ENCODE measurements around the gene ANKRD6.

ANKRD6 gene

DNA sequence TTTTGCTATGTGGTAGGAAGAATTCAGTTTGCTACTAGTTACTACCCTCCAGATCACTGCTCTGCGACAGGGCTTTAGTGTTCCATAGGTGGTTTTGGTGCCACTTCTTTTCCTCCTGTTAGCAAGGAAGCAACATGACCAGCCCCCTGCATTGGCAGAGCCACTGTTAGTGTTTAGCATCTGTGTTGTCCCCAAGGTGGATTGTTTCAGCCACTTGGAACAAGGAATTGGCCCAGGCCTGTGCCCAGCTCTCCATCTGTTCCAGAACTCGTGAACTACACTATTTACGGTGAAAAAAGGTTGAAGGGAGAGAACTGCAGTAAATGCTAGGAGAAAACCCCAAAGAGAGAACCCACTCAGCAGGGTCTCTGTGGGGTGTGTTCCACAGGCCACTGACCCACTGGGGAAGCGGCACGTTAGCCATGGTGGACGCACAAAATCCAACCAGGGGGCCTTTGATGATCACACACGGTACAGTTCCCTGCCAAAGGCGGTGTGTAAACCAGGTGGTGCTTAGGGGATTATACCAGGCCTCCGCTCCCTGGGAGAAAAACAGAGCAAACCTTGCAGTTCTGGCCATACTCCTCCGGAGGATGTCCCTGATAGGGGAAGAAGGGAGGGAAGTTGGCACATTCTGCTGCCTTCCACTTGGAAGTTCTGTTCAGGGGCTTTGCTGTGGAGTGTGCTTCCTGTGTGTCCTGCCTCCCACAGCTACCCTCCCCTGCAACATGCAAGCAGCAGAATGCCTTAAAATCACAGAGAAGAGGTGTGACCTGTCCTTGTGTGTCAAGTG is 133.3 kb downstream of the ANKRD6 start:
- no peak overlapping the region for H3K4me3 ChIP-seq (ENCODE audit: low read depth, low read length)
- TF ChIP-seq, protein P1, sequence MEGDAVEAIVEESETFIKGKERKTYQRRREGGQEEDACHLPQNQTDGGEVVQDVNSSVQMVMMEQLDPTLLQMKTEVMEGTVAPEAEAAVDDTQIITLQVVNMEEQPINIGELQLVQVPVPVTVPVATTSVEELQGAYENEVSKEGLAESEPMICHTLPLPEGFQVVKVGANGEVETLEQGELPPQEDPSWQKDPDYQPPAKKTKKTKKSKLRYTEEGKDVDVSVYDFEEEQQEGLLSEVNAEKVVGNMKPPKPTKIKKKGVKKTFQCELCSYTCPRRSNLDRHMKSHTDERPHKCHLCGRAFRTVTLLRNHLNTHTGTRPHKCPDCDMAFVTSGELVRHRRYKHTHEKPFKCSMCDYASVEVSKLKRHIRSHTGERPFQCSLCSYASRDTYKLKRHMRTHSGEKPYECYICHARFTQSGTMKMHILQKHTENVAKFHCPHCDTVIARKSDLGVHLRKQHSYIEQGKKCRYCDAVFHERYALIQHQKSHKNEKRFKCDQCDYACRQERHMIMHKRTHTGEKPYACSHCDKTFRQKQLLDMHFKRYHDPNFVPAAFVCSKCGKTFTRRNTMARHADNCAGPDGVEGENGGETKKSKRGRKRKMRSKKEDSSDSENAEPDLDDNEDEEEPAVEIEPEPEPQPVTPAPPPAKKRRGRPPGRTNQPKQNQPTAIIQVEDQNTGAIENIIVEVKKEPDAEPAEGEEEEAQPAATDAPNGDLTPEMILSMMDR (IDR thresholded peaks at IDR 0.05; ENCODE audit: borderline replicate concordance, insufficient read depth, low read depth, low read length), result no peak

DNA sequence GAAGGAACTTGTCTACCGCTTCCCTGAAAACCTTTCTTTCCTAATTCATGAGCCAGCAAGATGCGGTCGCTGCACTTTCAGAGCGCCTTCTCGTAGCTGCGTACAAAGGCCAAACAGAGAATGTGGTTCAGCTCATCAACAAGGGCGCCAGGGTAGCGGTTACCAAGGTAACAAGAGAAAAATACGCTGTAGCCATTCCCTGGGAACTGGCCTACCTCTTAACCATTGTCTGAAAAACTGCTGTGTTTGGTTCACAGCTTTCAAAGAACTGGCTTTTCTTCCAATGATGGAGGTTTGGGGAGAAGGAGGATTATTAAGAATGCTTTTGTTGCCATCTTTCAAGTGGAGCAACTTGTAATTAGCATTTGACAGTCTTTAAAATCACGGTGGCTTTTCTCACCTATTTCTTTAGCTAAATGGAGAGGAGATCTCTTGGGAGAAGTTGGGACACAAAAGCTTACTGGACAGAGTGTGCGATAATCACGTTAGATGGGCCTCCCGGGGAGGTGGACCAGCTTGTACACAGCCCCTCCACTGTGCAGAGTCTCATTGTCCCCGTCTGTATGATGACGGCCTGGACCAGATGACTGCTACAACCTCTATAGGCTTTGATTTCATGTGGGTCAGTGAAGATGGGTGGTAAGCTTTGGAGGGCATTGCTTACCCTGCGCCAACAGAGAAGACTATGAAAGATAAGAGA is 134.1 kb downstream of the ANKRD6 start:
- H3K4me3 ChIP-seq (ENCODE audit: low read depth, low read length), result no peak overlapping the region
- TF ChIP-seq, protein P1 (IDR thresholded peaks at IDR 0.05; ENCODE audit: borderline replicate concordance, insufficient read depth, low read depth, low read length), result no peak

DNA sequence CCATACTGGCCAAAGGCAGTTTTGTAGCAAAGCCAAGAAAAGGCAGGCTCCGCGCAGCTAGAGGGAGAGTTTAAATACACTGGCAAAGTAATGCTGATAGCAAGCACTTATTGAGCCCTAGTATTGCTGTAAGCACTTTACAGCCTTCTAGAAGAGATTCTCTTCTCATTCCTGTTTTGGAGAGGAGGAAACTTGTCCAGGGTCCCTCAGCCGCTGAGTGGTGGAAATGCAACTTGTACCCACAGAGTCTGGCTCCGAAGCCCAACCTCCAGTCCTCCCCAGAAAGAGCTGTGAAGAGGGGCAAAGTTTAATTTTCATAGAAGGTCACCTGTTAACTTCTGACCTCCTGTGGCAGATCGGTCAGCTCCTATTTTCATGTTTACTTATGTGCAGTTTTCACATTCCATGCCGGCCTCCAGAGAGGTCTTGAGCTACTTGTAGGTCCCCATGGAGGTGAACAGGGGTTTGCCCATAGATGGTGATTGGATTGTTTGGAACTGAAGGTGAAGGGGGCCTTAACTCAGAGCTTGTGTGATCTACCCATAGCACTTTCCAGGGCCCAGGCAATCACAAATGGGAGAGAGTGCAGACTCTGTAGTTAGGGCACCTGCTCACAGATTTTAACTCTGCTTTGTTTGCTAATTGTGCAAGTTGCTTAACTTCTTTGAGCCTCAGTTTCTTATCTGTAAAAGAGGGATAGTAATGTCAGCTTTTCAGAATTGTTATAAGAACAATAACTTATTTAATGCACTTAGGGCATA is 134.9 kb downstream of the ANKRD6 start:
- TF ChIP-seq, protein P1 (IDR thresholded peaks at IDR 0.05; ENCODE audit: borderline replicate concordance, insufficient read depth, low read depth, low read length), result no peak
- no peak overlapping the region for H3K4me3 ChIP-seq (ENCODE audit: low read depth, low read length)

DNA sequence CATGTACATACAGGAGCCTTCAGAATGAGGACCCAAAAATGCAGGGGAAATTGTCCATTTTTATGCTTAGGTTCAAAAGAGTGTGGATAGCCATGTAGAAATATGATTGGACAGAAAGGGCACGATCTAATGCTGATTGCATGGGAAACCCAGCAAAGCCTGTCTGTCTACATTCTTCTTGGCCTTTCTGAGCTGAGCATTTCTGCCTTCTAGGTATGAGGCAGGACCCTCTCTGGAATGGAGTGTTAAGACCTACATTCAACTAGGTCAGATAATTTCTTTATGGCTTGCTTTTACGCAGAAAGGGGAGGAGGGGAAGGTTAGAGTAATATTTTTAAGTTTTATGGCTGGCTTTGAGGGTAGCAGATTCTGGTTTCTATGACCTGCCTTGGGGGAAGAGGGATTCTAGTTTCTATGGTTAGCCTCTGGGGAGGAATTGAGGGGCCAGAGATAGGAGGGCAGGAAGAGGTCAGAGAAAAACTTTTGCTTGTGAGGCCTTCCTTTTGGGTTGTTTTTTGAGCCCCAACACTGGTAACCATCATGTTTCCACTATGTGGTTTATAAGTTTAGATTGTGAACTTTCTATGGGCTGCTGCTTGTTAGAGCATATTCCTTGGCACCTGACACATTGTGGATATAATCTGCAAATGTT is 142.1 kb downstream of the ANKRD6 start:
- TF ChIP-seq, protein P1 (IDR thresholded peaks at IDR 0.05; ENCODE audit: borderline replicate concordance, insufficient read depth, low read depth, low read length), result no peak
- H3K4me3 ChIP-seq (ENCODE audit: low read depth, low read length), result no peak overlapping the region

DNA sequence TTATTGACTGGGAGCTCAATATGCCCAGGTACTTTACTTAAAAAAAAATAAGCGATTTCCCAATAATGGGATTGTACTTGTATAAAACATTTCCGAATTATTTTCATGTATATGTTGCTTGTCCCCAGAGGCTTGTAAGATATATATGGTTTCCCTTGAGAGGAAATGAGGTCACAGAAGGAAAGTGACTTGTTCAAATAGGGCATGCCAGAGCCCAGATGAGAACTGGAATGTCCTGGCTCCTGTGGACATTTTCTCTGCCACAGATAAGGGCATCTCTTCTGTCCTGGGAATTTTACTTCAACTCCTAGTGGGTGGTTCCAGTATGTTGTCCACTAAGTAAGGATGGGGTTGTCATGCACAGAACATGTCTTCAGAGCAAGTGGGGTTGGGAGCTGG is 142.6 kb downstream of the ANKRD6 start:
- H3K4me3 ChIP-seq (ENCODE audit: low read depth, low read length), result no peak overlapping the region
- TF ChIP-seq, protein P1 (IDR thresholded peaks at IDR 0.05; ENCODE audit: borderline replicate concordance, insufficient read depth, low read depth, low read length), result no peak

DNA sequence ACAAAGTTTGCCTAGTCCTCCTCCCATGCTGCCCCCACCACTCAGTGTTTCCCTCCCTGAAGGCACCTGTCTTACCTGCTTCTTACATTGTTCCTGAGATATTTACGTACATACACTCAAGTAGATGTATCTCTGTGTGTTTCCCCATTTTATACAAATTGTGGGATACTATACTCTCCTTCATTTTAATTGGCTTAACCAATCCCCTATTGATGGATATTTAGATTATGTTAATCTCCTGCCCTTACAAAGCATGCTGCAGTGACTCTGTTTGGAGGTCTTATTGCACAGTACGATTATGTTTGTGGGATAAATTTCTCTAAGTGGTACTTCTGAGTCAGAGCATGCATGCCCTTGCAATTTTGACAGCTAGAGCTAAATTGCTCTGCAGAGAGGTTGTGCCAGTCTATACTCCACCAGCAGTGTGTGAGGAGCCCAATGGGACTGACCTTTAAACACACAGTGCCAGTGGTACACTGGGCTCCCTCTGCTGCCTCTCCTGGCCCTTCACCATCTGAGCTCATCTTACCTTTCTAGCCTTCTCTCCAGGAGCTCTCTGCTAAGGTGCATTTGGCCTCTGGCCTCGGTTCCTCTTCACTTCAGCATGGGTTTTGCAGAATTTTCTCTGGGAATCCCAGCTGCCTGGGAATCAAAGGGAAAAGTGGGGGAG is 148.2 kb downstream of the ANKRD6 start:
- TF ChIP-seq, protein P1 (IDR thresholded peaks at IDR 0.05; ENCODE audit: borderline replicate concordance, insufficient read depth, low read depth, low read length), result no peak
- no peak overlapping the region for H3K4me3 ChIP-seq (ENCODE audit: low read depth, low read length)

All from GM12875 (cell line).